Right atrium auricular region (tissue), 2 donors: Measurements from ENCODE around the gene BHLHE23. TPM values are rescaled to one million over a fixed set of nuclear protein-coding genes. Genes with fewer than 3 reads are reported as not detected.
A peak's percentile ranks its signal among the peaks of the same experiment; 100 is the strongest.

Experiments
- DNase-seq: peaks from one replicate; pipeline ENCODE4 v3.0.0-alpha.2; 2019; ENCODE audit warnings: low spot score
- H3K27ac ChIP-seq, 2 donors: fragments of 200-600 bp; sonication (generic); 1 replicate in 1 of 2; 2 replicates in 1 of 2; pipeline ENCODE4 v1.5.1; 2016 to 2019
- H3K27me3 ChIP-seq, 2 donors: fragments of 200-600 bp; sonication (generic); one replicate each; pipeline versions ENCODE4 v1.5.1 to v1.6.0; 2017 to 2019
- H3K36me3 ChIP-seq: fragments of 200-600 bp; sonication (generic); one replicate; pipeline ENCODE4 v1.5.1; 2016
- H3K4me1 ChIP-seq, 2 donors: fragments of 200-600 bp; sonication (generic); one replicate each; pipeline versions ENCODE4 v1.5.1 to v1.6.0; 2017 to 2019
- H3K4me3 ChIP-seq, 2 donors: fragments of 200-600 bp; sonication (generic); 1 replicate in 1 of 2; 2 replicates in 1 of 2; pipeline ENCODE4 v1.5.1; 2017 to 2019; ENCODE audit warnings: mild to moderate bottlenecking in 1 of 2, moderate library complexity in 1 of 2
- H3K9me3 ChIP-seq, 2 donors: fragments of 200-600 bp; sonication (generic); one replicate each; pipeline ENCODE4 v1.5.1; 2019
- total RNA-seq, 2 donors: library from RNA; depleted of rRNA; stranded (reverse); fragments of >200 nt; gene quantifications; one replicate each; pipeline ENCODE4 v1.1.0, GENCODE V29; 2016
- TF ChIP-seq, protein P1 (sequence below), 2 donors: fragments of 200-600 bp; sonication (generic); IDR thresholded peaks; one replicate each; pipeline ENCODE4 v1.5.1; 2019; ENCODE audit warnings: antibody characterized with exemption in 2 of 2

BHLHE23 gene
- total RNA-seq, 2 donors from 2014 or later, result not detected

DNA sequence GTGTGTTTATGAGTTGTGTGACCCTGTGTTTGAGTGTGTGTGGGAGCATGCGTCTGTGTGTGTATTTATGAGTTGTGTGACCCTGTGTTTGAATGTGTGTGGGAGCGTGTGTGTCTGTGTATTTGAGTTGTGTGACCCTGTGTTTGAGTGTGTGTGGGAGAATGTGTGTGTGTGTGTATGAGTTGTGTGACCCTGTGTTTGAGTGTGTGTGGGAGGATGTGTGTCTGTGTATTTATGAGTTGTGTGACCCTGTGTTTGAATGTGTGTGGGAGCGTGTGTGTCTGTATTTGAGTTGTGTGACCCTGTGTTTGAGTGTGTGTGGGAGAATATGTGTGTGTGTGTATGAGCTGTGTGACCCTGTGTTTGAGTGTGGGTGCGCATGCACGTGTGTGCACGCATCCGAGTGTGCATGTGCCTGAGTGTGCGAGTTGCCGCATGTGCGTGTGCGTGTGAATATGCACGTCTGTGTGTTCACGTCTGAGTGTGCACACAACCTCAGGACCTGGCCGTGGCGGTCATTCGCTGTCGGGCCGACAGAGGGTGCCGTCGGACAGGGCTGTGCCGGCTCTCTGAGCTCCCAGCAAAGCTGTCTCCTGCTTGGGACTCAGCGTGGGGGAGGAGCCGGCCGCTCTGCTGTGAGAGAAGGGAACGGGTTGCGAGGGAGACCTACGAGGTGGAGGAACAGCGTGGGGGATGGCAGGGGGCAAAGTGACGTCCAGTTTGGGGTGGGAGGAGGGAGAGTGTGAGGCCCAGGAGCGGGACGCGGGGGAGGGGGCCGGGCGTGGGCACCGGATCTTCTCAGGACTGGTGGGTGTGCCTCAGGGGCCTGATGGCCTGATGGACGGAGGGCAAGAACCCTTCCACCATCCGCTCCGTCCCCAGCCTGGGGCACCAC lies 34.6 kb downstream of the BHLHE23 start:
- Histone ChIP-seq H3K4me1 (peaks cover 0 to 8% of the 10 kb centered on the region in 2 donors), H3K27me3 (peaks cover 7 to 18% of the 10 kb centered on the region in 2 donors), H3K4me3 (peak overlapping the region; percentile 9 to 45), H3K27ac (no peak overlapping the region), H3K9me3 (no peaks in the 10 kb centered on the region), H3K36me3 (no peaks in the 10 kb centered on the region)
- peak; percentile 83 for DNase-seq
- TF ChIP-seq, protein P1, sequence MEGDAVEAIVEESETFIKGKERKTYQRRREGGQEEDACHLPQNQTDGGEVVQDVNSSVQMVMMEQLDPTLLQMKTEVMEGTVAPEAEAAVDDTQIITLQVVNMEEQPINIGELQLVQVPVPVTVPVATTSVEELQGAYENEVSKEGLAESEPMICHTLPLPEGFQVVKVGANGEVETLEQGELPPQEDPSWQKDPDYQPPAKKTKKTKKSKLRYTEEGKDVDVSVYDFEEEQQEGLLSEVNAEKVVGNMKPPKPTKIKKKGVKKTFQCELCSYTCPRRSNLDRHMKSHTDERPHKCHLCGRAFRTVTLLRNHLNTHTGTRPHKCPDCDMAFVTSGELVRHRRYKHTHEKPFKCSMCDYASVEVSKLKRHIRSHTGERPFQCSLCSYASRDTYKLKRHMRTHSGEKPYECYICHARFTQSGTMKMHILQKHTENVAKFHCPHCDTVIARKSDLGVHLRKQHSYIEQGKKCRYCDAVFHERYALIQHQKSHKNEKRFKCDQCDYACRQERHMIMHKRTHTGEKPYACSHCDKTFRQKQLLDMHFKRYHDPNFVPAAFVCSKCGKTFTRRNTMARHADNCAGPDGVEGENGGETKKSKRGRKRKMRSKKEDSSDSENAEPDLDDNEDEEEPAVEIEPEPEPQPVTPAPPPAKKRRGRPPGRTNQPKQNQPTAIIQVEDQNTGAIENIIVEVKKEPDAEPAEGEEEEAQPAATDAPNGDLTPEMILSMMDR (IDR thresholded peaks at IDR 0.05), result peak; percentile 73 to 87

DNA sequence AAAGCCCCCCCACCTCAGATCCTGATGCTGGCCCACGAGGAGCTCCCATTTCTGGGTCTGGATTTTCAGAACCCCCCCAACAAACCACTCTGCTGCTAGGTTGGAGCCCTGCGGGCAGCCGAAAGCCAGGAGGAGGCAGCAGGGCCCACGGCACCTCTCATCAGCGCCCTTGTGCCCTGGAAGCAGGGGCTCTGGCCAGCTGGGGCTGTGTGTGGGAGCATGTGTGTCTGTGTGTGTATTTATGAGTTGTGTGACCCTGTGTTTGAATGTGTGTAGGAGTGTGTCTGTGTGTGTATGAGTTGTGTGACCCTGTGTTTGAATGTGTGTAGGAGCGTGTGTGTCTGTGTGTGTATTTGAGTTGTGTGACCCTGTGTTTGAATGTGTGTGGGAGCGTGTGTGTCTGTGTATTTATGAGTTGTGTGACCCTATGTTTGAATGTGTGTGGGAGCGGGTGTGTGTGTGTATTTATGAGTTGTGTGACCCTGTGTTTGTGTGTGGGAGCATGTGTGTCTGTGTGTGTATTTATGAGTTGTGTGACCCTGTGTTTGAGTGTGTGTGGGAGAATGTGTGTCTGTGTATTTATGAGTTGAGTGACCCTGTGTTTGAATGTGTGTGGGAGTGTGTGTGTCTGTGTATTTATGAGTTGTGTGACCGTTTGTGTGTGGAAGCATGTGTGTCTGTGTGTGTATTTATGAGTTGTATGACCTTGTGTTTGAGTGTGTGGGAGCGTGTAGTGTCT lies 35.4 kb downstream of the BHLHE23 start:
- no peaks in the 10 kb centered on the region for H3K36me3 ChIP-seq
- H3K27ac ChIP-seq, result no peak overlapping the region
- DNase-seq, result no peak
- no peak overlapping the region for H3K4me3 ChIP-seq
- TF ChIP-seq, protein P1 (IDR thresholded peaks at IDR 0.05), result no peak
- peaks cover 7 to 18% of the 10 kb centered on the region in 2 donors for H3K27me3 ChIP-seq
- peaks cover 0 to 8% of the 10 kb centered on the region in 2 donors for H3K4me1 ChIP-seq
- H3K9me3 ChIP-seq, result no peaks in the 10 kb centered on the region

DNA sequence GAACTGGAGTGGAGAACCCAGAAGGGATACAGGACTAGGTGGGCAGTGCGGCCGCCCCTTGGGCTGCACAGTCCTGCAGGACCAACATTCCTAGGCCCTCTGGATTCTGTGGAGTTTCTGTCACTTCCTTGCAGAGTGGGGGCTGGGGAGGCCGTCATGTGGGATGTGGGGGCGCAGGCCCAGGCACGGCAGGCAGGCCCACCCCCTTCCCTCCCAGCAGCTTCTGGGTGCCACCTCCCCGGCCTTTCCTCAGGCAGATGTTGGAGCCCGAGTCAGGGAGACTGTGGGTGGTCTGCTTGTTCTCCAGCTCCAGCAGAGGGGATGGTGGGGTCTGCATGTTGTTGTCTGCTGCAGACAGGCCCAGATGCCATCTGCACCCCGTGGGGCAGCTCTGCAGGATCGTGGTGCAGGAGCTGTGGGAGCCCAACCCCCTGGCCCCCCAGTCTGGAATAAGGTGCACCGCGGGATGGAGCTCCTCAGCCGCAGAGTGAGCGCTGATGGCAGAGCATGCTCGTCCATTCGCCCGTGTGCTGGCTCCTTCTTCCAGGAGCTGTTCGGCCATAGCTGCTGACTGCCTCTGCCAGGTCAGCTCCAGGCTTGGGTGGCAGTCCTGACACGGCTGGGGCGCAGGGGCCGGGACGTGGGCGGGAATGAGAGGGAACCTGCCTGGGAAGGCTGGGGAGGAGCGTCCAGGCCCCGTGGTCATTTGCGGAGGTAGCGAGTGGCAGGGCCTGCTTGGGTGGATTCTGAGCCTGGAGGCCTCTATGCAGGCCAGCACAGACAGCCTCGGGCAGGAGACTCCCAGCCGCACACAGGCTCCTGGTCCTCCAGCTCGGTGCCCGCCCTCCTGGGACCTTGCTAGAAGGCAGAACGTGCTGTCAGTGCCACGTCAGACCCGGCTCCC lies 36.2 kb downstream of the BHLHE23 start:
- TF ChIP-seq, protein P1 (IDR thresholded peaks at IDR 0.05), result no peak
- peaks cover 0 to 8% of the 10 kb centered on the region in 2 donors for H3K4me1 ChIP-seq
- no peak for DNase-seq
- H3K4me3 ChIP-seq, result no peak overlapping the region
- H3K9me3 ChIP-seq, result no peaks in the 10 kb centered on the region
- no peaks in the 10 kb centered on the region for H3K36me3 ChIP-seq
- H3K27ac ChIP-seq, result no peak overlapping the region
- peaks cover 7 to 18% of the 10 kb centered on the region in 2 donors for H3K27me3 ChIP-seq

DNA sequence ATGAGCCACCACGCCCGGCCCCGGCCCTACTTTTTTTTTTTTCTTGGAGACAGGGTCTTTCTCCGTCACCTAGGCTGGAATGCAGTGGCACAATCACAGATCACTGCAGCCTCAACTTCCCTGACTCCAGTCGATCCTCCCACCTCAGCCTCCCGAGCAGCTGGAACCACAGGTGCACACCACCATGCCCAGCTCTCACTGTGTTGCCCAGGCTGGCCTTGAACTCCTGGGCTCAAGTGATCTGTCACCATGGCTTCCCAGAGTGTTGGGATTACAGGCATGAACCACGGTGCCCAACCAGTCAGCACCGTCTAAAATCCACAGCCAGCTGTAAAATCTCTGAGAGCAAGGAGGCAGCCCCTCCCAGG lies 36.8 kb downstream of the BHLHE23 start:
- peaks cover 7 to 12% of the 10 kb centered on the region in 2 donors for H3K27me3 ChIP-seq
- peaks cover 0 to 8% of the 10 kb centered on the region in 2 donors for H3K4me1 ChIP-seq
- no peaks in the 10 kb centered on the region for H3K36me3 ChIP-seq
- H3K27ac ChIP-seq, result no peak overlapping the region
- TF ChIP-seq, protein P1 (IDR thresholded peaks at IDR 0.05), result no peak
- no peaks in the 10 kb centered on the region for H3K9me3 ChIP-seq
- H3K4me3 ChIP-seq, result no peak overlapping the region
- DNase-seq, result no peak

DNA sequence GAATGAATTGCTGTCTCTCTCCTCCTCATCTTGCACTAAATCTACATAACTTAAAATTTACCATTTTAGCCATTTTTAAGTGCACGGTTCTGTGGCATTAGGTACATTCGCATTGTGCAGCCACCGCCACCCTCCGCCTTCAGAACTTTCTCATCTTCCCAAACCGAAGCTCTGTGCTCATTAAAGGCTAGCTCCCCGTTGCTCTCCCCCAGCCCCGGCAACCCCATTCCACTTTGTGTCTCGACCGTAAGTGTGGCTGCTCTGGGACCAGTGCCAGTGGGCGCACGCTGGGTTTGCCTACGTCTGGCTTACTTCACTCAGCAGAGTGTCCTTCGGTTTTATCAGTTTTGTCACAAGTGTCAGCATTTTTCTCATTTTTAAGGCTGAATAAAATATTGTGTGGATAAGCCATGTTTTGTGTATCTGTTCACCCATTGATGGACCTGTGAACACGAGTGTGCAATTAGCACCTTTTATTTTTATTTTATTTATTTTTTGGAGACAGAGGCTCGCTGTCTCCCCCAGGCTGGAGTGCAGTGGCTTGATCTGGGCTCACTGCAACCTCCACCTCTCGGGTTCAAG lies 37.5 kb downstream of the BHLHE23 start:
- TF ChIP-seq, protein P1 (IDR thresholded peaks at IDR 0.05), result no peak
- no peak overlapping the region for H3K4me3 ChIP-seq
- peaks cover 0 to 8% of the 10 kb centered on the region in 2 donors for H3K4me1 ChIP-seq
- no peak overlapping the region for H3K27ac ChIP-seq
- peaks cover 2 to 5% of the 10 kb centered on the region in 2 donors for H3K27me3 ChIP-seq
- no peaks in the 10 kb centered on the region for H3K36me3 ChIP-seq
- no peaks in the 10 kb centered on the region for H3K9me3 ChIP-seq
- no peak for DNase-seq
